Stimulated activated CD8-positive, alpha-beta memory T cell treated with anti-CD3 and anti-CD28 coated beads, Interleukin-7, amount 100 ng/mL, for 48 hours (primary cell): ENCODE data around the gene TRMT61B.

Experiments
- DNase-seq, 2 donors: peaks; one replicate each; pipeline ENCODE4 v3.0.0-alpha.2; 2020; ENCODE audit warnings: low read depth in 1 of 2; ENCODE audit errors: extremely low read depth in 1 of 2

Gene TRMT61B

GRCh38 chr2:28868611-28869010 is 1.5 kb downstream of the TRMT61B start:
- DNase-seq, result no peak

GRCh38 chr2:28855977-28856376 is 14.1 kb downstream of the TRMT61B start:
- DNase-seq, result no peak

GRCh38 chr2:28855193-28855592 is 14.9 kb downstream of the TRMT61B start:
- no peak for DNase-seq

- no peak for DNase-seq
Measured at GRCh38 chr2:28842042-28842441, 28.1 kb downstream of the TRMT61B start.

GRCh38 chr2:28838971-28839370 is 31.1 kb downstream of the TRMT61B start:
- no peak for DNase-seq

- DNase-seq, result no peak
Measured at GRCh38 chr2:28835781-28836180, 34.3 kb downstream of the TRMT61B start.

GRCh38 chr2:28833740-28834470 is 36.2 kb downstream of the TRMT61B start:
- DNase-seq, result no peak

- DNase-seq, result no peak
Measured at GRCh38 chr2:28828382-28828781, 41.7 kb downstream of the TRMT61B start.

GRCh38 chr2:28824870-28825269 is 45.2 kb downstream of the TRMT61B start:
- no peak for DNase-seq

- no peak for DNase-seq
Measured at GRCh38 chr2:28824207-28824606, 45.9 kb downstream of the TRMT61B start.

GRCh38 chr2:28822036-28822435 is 48.1 kb downstream of the TRMT61B start:
- DNase-seq, result no peak

GRCh38 chr2:28821295-28821958 is 48.7 kb downstream of the TRMT61B start:
- DNase-seq, result peak; percentile 17 to 51

- no peak for DNase-seq
Measured at GRCh38 chr2:28818053-28818452, 52.1 kb downstream of the TRMT61B start.

- DNase-seq, result peak; percentile 63 to 65
Measured at GRCh38 chr2:28810384-28811285, 59.5 kb downstream of the TRMT61B start, which contains the start of gene SPDYA. Gene SPDYA (plus strand): TSS chr2:28810834. CDS start chr2:28816015, 5,181 bp downstream.

- DNase-seq, result no peak
Measured at GRCh38 chr2:28809927-28810326, 60.2 kb downstream of the TRMT61B start.

GRCh38 chr2:28802975-28803429 is 67.1 kb downstream of the TRMT61B start:
- DNase-seq, result no peak

GRCh38 chr2:28801726-28802125 is 68.4 kb downstream of the TRMT61B start:
- no peak for DNase-seq
